Stimulated activated naive B cell treated with anti-CD40 and anti-IgM and Interleukin-4, amounts not matched to agents 10 μg/mL and 1 μg/mL and 100 μg/mL, for 72 hours (primary cell): Measurements from ENCODE around the gene ARHGAP6.
"Not testable (repeated sequence)": the region's sequence is repeated elsewhere in the genome, so short reads cannot be mapped to it uniquely, and the experiment has no call there.

ENCODE experiments used
- ATAC-seq, 2 donors: fragments of 150-1000 bp; cut with Tn5 transposase; replicated peaks; 2 replicates each; pipeline ENCODE4 v1.10.0; 2021; ENCODE audit warnings: moderate library complexity in 1 of 2
- DNase-seq: peaks from one replicate; pipeline ENCODE4 v3.0.0; 2021
- H3K27ac Mint-ChIP-seq: one replicate; pipeline ENCODE4 v1.8.0; 2022; ENCODE audit warnings: mild to moderate bottlenecking, mixed read lengths
- H3K27me3 Mint-ChIP-seq, 2 donors: one replicate each; pipeline ENCODE4 v1.8.0; 2022; ENCODE audit warnings: mixed read lengths in 2 of 2
- H3K36me3 Mint-ChIP-seq, 2 donors: one replicate each; pipeline ENCODE4 v1.8.0; 2022; ENCODE audit warnings: mixed read lengths in 2 of 2, mild to moderate bottlenecking in 1 of 2
- H3K4me1 Mint-ChIP-seq, 2 donors: one replicate each; pipeline ENCODE4 v1.8.0; 2022; ENCODE audit warnings: mixed read lengths in 2 of 2, mild to moderate bottlenecking in 1 of 2
- H3K4me3 Mint-ChIP-seq, 2 donors: one replicate each; pipeline ENCODE4 v1.8.0; 2022; ENCODE audit warnings: mild to moderate bottlenecking in 2 of 2, mixed read lengths in 2 of 2, moderate library complexity in 1 of 2
- H3K9me3 Mint-ChIP-seq, 2 donors: one replicate each; pipeline ENCODE4 v1.8.0; 2022; ENCODE audit warnings: mixed read lengths in 2 of 2, mild to moderate bottlenecking in 1 of 2

The ARHGAP6 gene

DNA sequence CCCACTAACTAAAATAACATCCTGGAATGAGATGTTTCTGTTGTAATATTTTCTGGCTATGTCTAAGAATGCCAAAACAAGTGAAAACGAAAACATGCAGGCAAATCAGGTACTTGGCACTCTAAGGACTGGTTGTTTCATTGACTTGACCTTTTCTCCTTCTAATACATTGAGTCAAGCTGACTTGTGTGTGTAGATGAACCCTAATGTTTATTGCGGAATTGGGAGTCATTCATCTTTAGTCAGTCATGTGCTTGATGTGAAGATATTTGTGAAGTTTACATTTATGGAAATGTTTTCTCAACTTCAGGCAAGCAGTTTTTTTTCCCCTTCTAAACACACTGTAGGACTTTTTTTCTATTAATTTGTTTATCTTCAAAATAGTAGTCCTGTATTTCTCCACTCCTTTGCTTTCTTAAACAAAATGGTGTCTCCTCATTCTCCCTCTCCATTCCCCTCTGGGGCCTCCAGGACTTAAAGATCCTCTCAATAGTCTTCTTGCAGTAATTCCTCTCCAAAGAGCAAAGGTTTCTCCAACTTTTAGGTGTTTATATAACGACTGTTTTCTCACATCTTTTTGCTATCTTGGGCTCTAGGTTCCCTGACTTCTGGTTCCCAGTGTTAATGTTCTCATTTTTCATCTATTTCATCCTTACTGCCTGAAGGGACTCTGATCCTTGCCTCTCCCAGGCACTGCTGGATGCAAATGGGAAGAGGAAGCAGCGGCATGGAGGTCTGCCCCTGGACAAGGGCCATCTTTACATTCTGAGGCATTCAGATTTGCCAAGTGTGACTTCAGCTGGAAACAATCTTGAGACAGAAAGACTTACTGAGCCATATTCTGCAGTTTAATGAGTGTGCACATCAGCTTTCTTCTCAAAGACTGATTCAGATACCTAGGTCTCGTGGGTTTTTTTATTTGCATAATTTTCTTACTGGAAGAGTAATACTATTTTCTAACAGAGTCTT, 166.4 kb downstream of the ARHGAP6 start:
- no peak for DNase-seq
- no peak for ATAC-seq

DNA sequence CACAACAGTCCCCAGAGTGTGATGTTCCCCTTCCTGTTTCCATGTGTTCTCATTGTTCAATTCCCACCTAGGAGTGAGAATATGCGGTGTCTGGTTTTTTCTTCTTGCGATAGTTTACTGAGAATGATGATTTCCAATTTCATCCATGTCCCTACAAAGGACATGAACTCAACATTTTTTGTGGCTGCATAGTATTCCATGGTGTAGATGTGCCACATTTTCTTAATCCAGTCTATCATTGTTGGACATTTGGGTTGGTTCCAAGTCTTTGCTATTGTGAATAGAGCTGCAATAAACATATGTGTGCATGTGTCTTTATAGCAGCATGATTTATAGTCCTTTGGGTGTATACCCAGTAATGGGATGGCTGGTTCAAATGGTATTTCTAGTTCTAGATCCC, 174.3 kb downstream of the ARHGAP6 start:
- not testable (repeated sequence) for DNase-seq, H3K27ac Mint-ChIP-seq, H3K36me3 Mint-ChIP-seq, H3K4me1 Mint-ChIP-seq, H3K4me3 Mint-ChIP-seq, ATAC-seq, H3K9me3 Mint-ChIP-seq
- peaks cover 8 to 13% of the 10 kb centered on the region in 2 donors for H3K27me3 Mint-ChIP-seq

More for the DNA sequence above, 166.4 kb downstream of the ARHGAP6 start:
- H3K4me1 Mint-ChIP-seq, result no peaks in the 10 kb centered on the region
- no peak overlapping the region for H3K27ac Mint-ChIP-seq
- no peaks in the 10 kb centered on the region for H3K36me3 Mint-ChIP-seq
- H3K9me3 Mint-ChIP-seq, result no peaks in the 10 kb centered on the region
- peaks cover 0 to 6% of the 10 kb centered on the region in 2 donors for H3K27me3 Mint-ChIP-seq
- H3K4me3 Mint-ChIP-seq, result no peak overlapping the region

GRCh38 chrX:11484290-11484689, 181.4 kb downstream of the ARHGAP6 start:
- Mint-ChIP-seq H3K9me3 (no peaks in the 10 kb centered on the region), H3K27ac (no peak overlapping the region), H3K4me1 (no peaks in the 10 kb centered on the region), H3K36me3 (peaks cover 0 to 2% of the 10 kb centered on the region in 2 donors), H3K27me3 (peaks cover 23 to 26% of the 10 kb centered on the region in 2 donors), H3K4me3 (no peak overlapping the region)
- DNase-seq, result no peak
- no peak for ATAC-seq

GRCh38 chrX:11481035-11481434, 184.7 kb downstream of the ARHGAP6 start:
- DNase-seq (no peak), ATAC-seq (no peak)
- no peak overlapping the region for H3K27ac Mint-ChIP-seq
- H3K4me3 Mint-ChIP-seq, result no peak overlapping the region
- peaks cover 0 to 2% of the 10 kb centered on the region in 2 donors for H3K36me3 Mint-ChIP-seq
- no peaks in the 10 kb centered on the region for H3K9me3 Mint-ChIP-seq
- H3K27me3 Mint-ChIP-seq, result peaks cover 16 to 27% of the 10 kb centered on the region in 2 donors
- H3K4me1 Mint-ChIP-seq, result no peaks in the 10 kb centered on the region

DNA sequence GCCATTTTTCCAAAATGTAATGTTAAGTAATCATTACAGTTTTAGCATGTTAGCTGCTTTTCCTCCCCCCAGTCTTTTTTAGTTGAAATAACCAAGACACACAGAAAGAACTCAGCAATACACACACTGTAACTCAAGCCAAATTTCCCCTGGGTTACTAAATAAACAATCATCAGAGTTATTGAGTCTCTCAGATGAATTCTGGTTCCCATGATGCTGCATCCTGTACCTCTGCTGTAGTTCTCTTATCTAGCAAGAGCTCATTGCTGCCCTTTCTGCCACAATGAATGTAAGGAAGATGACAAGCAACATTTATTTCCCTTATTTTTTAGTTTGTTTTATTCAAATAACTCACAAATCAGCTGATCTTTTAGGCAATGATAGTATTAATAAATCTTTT, 185.1 kb downstream of the ARHGAP6 start:
- Mint-ChIP-seq H3K27me3 (peaks cover 16 to 29% of the 10 kb centered on the region in 2 donors), H3K4me1 (no peaks in the 10 kb centered on the region), H3K36me3 (peaks cover 0 to 2% of the 10 kb centered on the region in 2 donors), H3K27ac (no peak overlapping the region), H3K4me3 (no peak overlapping the region), H3K9me3 (no peaks in the 10 kb centered on the region)
- ATAC-seq (no peak), DNase-seq (no peak)

- no peaks in the 10 kb centered on the region for H3K36me3 Mint-ChIP-seq
- ATAC-seq (no peak), DNase-seq (no peak)
- H3K27ac Mint-ChIP-seq, result no peak overlapping the region
- H3K4me1 Mint-ChIP-seq, result no peaks in the 10 kb centered on the region
- H3K27me3 Mint-ChIP-seq, result peaks cover 10 to 30% of the 10 kb centered on the region in 2 donors
- no peaks in the 10 kb centered on the region for H3K9me3 Mint-ChIP-seq
- H3K4me3 Mint-ChIP-seq, result no peak overlapping the region
Observed at GRCh38 chrX:11478911-11479310, 186.8 kb downstream of the ARHGAP6 start.

- ATAC-seq, result no peak
- Mint-ChIP-seq H3K36me3 (no peaks in the 10 kb centered on the region), H3K4me3 (no peak overlapping the region), H3K9me3 (no peaks in the 10 kb centered on the region), H3K4me1 (no peaks in the 10 kb centered on the region), H3K27ac (no peak overlapping the region), H3K27me3 (peaks cover 9 to 25% of the 10 kb centered on the region in 2 donors)
- DNase-seq, result no peak
Observed at GRCh38 chrX:11478026-11478425, 187.7 kb downstream of the ARHGAP6 start.

DNA sequence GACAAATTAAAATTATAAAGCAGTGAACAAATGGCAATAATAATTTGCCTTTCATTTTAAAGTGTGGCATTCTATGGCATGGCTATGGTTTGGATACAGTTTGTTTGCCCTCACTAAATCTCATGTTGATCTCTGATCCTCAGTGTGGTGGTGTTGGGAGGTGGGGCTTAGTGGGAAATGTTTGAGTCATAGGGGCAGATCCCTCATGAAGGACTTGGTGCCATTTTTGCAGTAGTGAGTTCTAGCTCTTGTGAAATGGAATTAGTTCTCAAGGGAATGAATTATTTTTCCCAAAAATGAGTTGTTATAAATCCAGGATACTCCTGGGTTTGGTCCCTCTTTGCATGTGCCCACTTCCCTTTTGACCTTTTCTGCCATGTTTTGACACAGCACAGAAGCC, 191.1 kb downstream of the ARHGAP6 start:
- Mint-ChIP-seq H3K36me3 (no peaks in the 10 kb centered on the region), H3K27me3 (peaks cover 0 to 21% of the 10 kb centered on the region in 2 donors), H3K9me3 (no peaks in the 10 kb centered on the region), H3K27ac (no peak overlapping the region), H3K4me3 (no peak overlapping the region), H3K4me1 (no peaks in the 10 kb centered on the region)
- no peak for DNase-seq
- ATAC-seq, result no peak

DNA sequence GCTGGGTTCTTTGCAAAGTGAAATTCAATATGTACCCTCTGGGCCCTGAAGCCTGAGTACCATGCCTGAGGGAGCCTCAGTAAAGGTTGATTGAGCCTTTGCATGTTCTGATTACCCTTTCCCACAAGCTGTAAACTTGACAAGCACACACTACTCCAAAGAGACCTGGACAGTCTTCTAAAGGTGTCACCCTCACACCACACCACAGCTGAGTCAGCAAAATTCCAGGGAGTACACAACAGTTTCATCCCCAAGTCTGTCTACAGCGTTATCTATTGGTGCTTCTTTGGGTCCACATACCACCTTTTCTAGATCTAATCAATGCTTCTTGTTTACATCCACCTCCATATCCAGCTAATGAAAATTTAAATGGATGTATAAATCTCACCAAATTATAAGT, 191.7 kb downstream of the ARHGAP6 start:
- H3K27me3 Mint-ChIP-seq, result peaks cover 0 to 21% of the 10 kb centered on the region in 2 donors
- ATAC-seq (no peak), DNase-seq (no peak)
- no peaks in the 10 kb centered on the region for H3K4me1 Mint-ChIP-seq
- no peak overlapping the region for H3K27ac Mint-ChIP-seq
- H3K36me3 Mint-ChIP-seq, result no peaks in the 10 kb centered on the region
- no peaks in the 10 kb centered on the region for H3K9me3 Mint-ChIP-seq
- no peak overlapping the region for H3K4me3 Mint-ChIP-seq

DNA sequence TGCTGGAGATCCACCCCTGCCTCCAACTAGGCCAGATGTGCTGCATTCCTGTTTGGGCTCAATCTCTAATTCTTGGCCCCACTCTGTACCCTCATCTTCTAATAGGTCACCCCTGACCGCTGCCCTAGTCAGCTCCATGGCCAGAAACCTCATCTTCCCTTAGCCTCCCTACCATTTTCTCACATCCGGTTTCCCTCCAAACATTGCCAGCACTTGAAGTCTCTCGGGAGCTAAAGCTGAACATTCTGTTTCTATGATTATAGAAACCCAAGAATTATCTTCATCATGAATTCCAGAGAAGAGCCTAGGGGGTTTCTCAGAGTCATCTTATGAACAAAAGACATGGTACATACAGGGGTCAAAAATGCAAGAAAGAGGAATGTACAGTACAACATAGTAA, 192.8 kb downstream of the ARHGAP6 start:
- H3K4me1 Mint-ChIP-seq, result no peaks in the 10 kb centered on the region
- no peak overlapping the region for H3K4me3 Mint-ChIP-seq
- H3K36me3 Mint-ChIP-seq, result no peaks in the 10 kb centered on the region
- DNase-seq, result no peak
- no peak overlapping the region for H3K27ac Mint-ChIP-seq
- H3K27me3 Mint-ChIP-seq, result peaks cover 0 to 16% of the 10 kb centered on the region in 2 donors
- H3K9me3 Mint-ChIP-seq, result no peaks in the 10 kb centered on the region
- ATAC-seq, result no peak

- H3K4me3 Mint-ChIP-seq, result no peak overlapping the region
- no peak overlapping the region for H3K27ac Mint-ChIP-seq
- H3K9me3 Mint-ChIP-seq, result no peaks in the 10 kb centered on the region
- H3K4me1 Mint-ChIP-seq, result no peaks in the 10 kb centered on the region
- DNase-seq, result no peak
- H3K36me3 Mint-ChIP-seq, result no peaks in the 10 kb centered on the region
- H3K27me3 Mint-ChIP-seq, result peaks cover 0 to 16% of the 10 kb centered on the region in 2 donors
- ATAC-seq, result no peak
Observed at GRCh38 chrX:11472381-11472780, 193.3 kb downstream of the ARHGAP6 start.

DNA sequence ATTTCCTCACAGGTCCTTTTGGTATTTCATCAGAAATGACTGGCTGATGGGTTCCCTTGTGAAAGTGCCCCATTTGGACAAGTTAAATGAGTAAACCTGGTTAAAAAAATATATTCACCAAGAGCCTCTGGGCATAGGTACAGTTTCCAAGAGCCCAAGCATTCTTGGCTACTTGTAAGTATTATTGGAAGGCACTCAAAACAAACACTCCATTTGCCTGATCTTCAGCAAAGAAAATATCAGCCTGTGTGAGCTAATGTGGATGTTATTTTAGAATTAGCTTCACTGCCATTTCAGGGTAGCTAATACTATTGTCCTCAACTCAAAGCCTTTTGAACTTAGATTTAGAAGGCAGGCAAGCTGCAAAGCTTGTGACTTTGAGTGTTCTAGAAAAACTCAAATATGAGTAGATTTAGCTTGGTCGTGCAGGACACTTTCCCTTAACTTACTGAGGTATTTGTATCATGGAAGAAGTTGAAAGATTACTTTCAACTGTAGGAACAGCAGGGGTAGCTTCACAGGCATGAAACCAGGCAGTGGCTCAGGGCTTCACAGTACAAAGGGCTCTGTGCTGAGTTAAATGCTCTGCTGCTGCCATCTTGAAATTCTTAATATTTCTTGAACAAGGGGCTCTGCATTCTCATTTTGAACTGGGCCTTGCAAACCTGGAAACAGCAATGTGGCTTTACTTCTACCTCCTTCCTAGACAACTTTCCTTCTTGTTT, 195.3 kb downstream of the ARHGAP6 start:
- no peaks in the 10 kb centered on the region for H3K36me3 Mint-ChIP-seq
- H3K4me3 Mint-ChIP-seq, result no peak overlapping the region
- no peak for DNase-seq
- H3K27me3 Mint-ChIP-seq, result peaks cover 5 to 12% of the 10 kb centered on the region in 2 donors
- ATAC-seq, result no peak
- no peak overlapping the region for H3K27ac Mint-ChIP-seq
- H3K4me1 Mint-ChIP-seq, result no peaks in the 10 kb centered on the region
- H3K9me3 Mint-ChIP-seq, result no peaks in the 10 kb centered on the region

DNA sequence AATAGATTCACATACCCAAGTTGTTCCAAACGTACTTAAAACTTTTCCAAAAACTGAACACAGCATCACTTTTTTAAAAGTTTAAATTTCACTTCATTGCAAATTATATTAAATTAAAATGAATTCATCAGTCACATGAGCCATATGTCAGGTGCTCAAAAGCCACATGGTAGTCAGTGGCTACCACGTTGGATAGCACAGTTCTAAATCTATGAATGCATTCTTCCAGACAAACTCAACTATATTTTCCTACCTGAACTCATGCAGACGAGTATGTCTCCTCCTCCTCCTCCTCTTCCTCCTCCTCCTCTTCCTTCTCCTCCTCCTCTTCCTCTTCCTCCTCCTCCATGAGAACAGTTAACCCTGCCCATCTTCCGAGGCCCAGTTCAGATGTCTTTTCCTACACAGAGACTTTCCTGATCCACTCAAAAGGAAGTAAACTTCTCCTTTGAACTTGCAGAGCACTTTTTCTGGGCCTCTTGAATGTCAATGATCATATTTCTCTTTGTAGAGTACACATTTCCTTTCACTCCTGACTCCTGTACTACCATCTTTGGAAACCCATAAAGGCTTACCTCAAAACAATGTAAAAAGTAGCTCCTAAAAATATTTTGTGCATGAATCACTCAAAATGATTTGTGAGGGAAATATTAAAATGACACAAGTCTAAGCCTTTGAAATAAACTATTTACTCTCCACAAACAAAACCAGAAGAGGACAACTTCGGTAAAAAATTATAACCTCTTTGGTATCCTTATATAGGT, 199.9 kb downstream of the ARHGAP6 start:
- Mint-ChIP-seq H3K4me1 (no peaks in the 10 kb centered on the region), H3K4me3 (no peak overlapping the region), H3K27me3 (peaks cover 5 to 10% of the 10 kb centered on the region in 2 donors), H3K36me3 (no peaks in the 10 kb centered on the region), H3K9me3 (no peaks in the 10 kb centered on the region), H3K27ac (no peak overlapping the region)
- DNase-seq, result no peak
- ATAC-seq, result no peak

GRCh38 chrX:11464836-11465463, 200.8 kb downstream of the ARHGAP6 start:
- Mint-ChIP-seq H3K27me3 (peaks cover 5 to 12% of the 10 kb centered on the region in 2 donors), H3K27ac (no peak overlapping the region), H3K9me3 (no peaks in the 10 kb centered on the region), H3K36me3 (no peaks in the 10 kb centered on the region), H3K4me1 (no peaks in the 10 kb centered on the region), H3K4me3 (no peak overlapping the region)
- ATAC-seq, result no peak
- DNase-seq, result no peak
